GM23338 (cell line): ENCODE results near the gene SYTL1. TPM values are rescaled to one million over a fixed set of nuclear protein-coding genes. Genes with fewer than 3 reads are reported as not detected.

Experiments
- ATAC-seq: fragments of 200-7000 bp; cut with Tn5 transposase; 3 replicates; pipeline ENCODE4 v1.9.1; 2020
- DNase-seq: peaks from one replicate; pipeline ENCODE4 v3.0.0-alpha.2; 2015; ENCODE audit warnings: low spot score
- H2AFZ ChIP-seq: fragments of 200-600 bp; sonication (generic); 2 replicates; pipeline ENCODE4 v1.8.0; 2016; ENCODE audit warnings: antibody characterized with exemption, mild to moderate bottlenecking, moderate library complexity
- H3F3A ChIP-seq: fragments of 200-600 bp; sonication (generic); replicated peaks from 2 replicates; pipeline ENCODE4 v1.8.0; 2017; ENCODE audit warnings: antibody characterized with exemption, mixed run types, low read depth
- H3K27ac ChIP-seq: fragments of 200-600 bp; sonication (generic); 2 replicates; pipeline ENCODE4 v1.6.1; 2016; ENCODE audit warnings: low read depth
- H3K27me3 ChIP-seq: fragments of 200-600 bp; sonication (generic); 2 replicates; pipeline ENCODE4 v1.8.0; 2016; ENCODE audit warnings: mild to moderate bottlenecking, mixed run types, moderate library complexity; ENCODE audit not compliant: insufficient read depth
- H3K36me3 ChIP-seq: fragments of 200-600 bp; sonication (generic); 2 replicates; pipeline ENCODE4 v1.8.0; 2016; ENCODE audit warnings: mild to moderate bottlenecking; ENCODE audit not compliant: insufficient read depth
- H3K4me1 ChIP-seq: fragments of 200-600 bp; sonication (generic); 2 replicates; pipeline ENCODE4 v1.8.0; 2016; ENCODE audit warnings: mild to moderate bottlenecking, moderate library complexity; ENCODE audit not compliant: insufficient read depth
- H3K4me2 ChIP-seq: fragments of 200-600 bp; sonication (generic); 2 replicates; pipeline ENCODE4 v1.7.1; 2017; ENCODE audit warnings: mixed run types
- H3K4me3 ChIP-seq: fragments of 200-600 bp; sonication (generic); 2 replicates; pipeline ENCODE4 v1.6.1; 2016; ENCODE audit warnings: mixed run types
- H3K79me2 ChIP-seq: fragments of 200-600 bp; sonication (generic); replicated peaks from 2 replicates; pipeline ENCODE4 v1.8.0; 2017; ENCODE audit warnings: mild to moderate bottlenecking; ENCODE audit not compliant: insufficient read depth
- H3K9me2 ChIP-seq: fragments of 200-600 bp; sonication (generic); 2 replicates; pipeline ENCODE4 v1.8.0; 2017; ENCODE audit not compliant: insufficient read depth
- H4K20me1 ChIP-seq: fragments of 200-600 bp; sonication (generic); replicated peaks from 2 replicates; pipeline ENCODE4 v1.8.0; 2017; ENCODE audit warnings: mild to moderate bottlenecking; ENCODE audit not compliant: insufficient read depth
- H3K27ac Mint-ChIP-seq: 2 replicates; pipeline ENCODE4 v1.8.0; 2020; ENCODE audit warnings: inconsistent platforms, mild to moderate bottlenecking, moderate library complexity, mixed read lengths
- H3K27me3 Mint-ChIP-seq: 3 replicates; pipeline ENCODE4 v1.8.0; 2022; ENCODE audit warnings: low read depth, mild to moderate bottlenecking, moderate library complexity, mixed read lengths, inconsistent platforms; ENCODE audit not compliant: insufficient read depth, poor library complexity
- H3K36me3 Mint-ChIP-seq: 3 replicates; pipeline ENCODE4 v1.8.0; 2021; ENCODE audit warnings: low read depth, mild to moderate bottlenecking, inconsistent platforms, moderate library complexity, mixed read lengths
- H3K4me1 Mint-ChIP-seq: 3 replicates; pipeline ENCODE4 v1.8.0; 2020; ENCODE audit warnings: mild to moderate bottlenecking, inconsistent platforms, mixed read lengths
- H3K4me3 Mint-ChIP-seq: 3 replicates; pipeline ENCODE4 v1.8.0; 2021; ENCODE audit warnings: moderate library complexity, mild to moderate bottlenecking, inconsistent platforms, mixed read lengths
- H3K9me3 Mint-ChIP-seq: 3 replicates; pipeline ENCODE4 v1.8.0; 2020; ENCODE audit warnings: moderate library complexity, mild to moderate bottlenecking, inconsistent platforms, mixed read lengths
- EZH2 ChIP-seq: fragments of 200-600 bp; sonication (generic); IDR thresholded peaks from one replicate; pipeline ENCODE4 v1.8.0; 2017; ENCODE audit warnings: antibody characterized with exemption, mild to moderate bottlenecking, low read depth; ENCODE audit not compliant: unreplicated experiment
- JUNB ChIP-seq: IDR thresholded peaks from one replicate; pipeline ENCODE4 v1.6.1; 2016; ENCODE audit warnings: antibody characterized with exemption; ENCODE audit not compliant: unreplicated experiment
- NANOG ChIP-seq: IDR thresholded peaks from 2 replicates; pipeline ENCODE4 v1.6.1; 2016; ENCODE audit warnings: antibody characterized with exemption, borderline replicate concordance
- POLR2AphosphoS5 ChIP-seq: IDR thresholded peaks from 2 replicates; pipeline ENCODE4 v1.6.1; 2016; ENCODE audit warnings: antibody characterized with exemption, low read depth
- ZNF331 ChIP-seq: fragments of 250-450 bp; sonication (Bioruptor Pico); IDR thresholded peaks from 2 replicates; pipeline ENCODE4 v1.5.0; 2020; ENCODE audit warnings: low read depth, mild to moderate bottlenecking, moderate library complexity
- polyA plus RNA-seq: library from polyadenylated mRNA; unstranded; fragments of >200 nt; fragmentation: Nextera tagmentation; extraction: Ambion mirVana; gene quantifications from 2 replicates; pipeline ENCODE4 v1.2.1, GENCODE V29; 2016
- total RNA-seq: library from RNA; depleted of rRNA; stranded (reverse); fragments of >200 nt; shearing (Covaris generic); gene quantifications from 2 replicates; pipeline ENCODE4 v1.2.3, GENCODE V29; 2014
- TF ChIP-seq, protein P1 (sequence below): fragments of 250-450 bp; sonication (Bioruptor Pico); IDR thresholded peaks from 2 replicates; pipeline ENCODE4 v1.5.0; 2020; ENCODE audit warnings: mild to moderate bottlenecking, moderate library complexity
- TF ChIP-seq, protein P2 (sequence below), 2 experiments: fragments of 200-600 bp in 1 of 2; sonication (generic) in 1 of 2; conservative IDR thresholded peaks; 2 replicates each; pipeline versions ENCODE4 v1.5.1 to v1.6.1; 2016 to 2017; ENCODE audit warnings: antibody characterized with exemption in 2 of 2, low read depth in 2 of 2, mild to moderate bottlenecking in 2 of 2, moderate library complexity in 1 of 2

Gene SYTL1
- total and polyA plus RNA-seq, 2 experiments from 2014 or later, result 4.9 to 12.3 TPM

DNA sequence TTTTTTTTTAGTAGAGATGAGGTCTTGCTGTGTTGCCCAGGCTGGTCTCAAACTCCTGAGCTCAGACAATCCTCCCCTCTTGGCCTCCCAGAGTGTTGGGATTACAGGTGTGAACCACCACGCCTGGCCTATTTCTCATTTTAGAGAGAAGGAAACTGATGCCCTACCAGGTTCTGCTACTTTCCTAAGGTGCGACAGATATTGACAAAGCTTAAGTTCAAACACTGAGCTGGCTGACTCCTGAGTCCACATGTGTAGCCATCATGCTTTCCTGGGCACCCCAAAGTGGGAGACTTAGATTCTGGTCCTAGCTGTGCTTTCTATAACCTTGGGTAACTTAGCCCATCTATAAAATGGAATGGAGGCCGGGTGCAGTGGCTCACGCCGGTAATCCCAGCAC is 25.0 kb upstream of the SYTL1 start (continued):
- TF ChIP-seq, protein P1, sequence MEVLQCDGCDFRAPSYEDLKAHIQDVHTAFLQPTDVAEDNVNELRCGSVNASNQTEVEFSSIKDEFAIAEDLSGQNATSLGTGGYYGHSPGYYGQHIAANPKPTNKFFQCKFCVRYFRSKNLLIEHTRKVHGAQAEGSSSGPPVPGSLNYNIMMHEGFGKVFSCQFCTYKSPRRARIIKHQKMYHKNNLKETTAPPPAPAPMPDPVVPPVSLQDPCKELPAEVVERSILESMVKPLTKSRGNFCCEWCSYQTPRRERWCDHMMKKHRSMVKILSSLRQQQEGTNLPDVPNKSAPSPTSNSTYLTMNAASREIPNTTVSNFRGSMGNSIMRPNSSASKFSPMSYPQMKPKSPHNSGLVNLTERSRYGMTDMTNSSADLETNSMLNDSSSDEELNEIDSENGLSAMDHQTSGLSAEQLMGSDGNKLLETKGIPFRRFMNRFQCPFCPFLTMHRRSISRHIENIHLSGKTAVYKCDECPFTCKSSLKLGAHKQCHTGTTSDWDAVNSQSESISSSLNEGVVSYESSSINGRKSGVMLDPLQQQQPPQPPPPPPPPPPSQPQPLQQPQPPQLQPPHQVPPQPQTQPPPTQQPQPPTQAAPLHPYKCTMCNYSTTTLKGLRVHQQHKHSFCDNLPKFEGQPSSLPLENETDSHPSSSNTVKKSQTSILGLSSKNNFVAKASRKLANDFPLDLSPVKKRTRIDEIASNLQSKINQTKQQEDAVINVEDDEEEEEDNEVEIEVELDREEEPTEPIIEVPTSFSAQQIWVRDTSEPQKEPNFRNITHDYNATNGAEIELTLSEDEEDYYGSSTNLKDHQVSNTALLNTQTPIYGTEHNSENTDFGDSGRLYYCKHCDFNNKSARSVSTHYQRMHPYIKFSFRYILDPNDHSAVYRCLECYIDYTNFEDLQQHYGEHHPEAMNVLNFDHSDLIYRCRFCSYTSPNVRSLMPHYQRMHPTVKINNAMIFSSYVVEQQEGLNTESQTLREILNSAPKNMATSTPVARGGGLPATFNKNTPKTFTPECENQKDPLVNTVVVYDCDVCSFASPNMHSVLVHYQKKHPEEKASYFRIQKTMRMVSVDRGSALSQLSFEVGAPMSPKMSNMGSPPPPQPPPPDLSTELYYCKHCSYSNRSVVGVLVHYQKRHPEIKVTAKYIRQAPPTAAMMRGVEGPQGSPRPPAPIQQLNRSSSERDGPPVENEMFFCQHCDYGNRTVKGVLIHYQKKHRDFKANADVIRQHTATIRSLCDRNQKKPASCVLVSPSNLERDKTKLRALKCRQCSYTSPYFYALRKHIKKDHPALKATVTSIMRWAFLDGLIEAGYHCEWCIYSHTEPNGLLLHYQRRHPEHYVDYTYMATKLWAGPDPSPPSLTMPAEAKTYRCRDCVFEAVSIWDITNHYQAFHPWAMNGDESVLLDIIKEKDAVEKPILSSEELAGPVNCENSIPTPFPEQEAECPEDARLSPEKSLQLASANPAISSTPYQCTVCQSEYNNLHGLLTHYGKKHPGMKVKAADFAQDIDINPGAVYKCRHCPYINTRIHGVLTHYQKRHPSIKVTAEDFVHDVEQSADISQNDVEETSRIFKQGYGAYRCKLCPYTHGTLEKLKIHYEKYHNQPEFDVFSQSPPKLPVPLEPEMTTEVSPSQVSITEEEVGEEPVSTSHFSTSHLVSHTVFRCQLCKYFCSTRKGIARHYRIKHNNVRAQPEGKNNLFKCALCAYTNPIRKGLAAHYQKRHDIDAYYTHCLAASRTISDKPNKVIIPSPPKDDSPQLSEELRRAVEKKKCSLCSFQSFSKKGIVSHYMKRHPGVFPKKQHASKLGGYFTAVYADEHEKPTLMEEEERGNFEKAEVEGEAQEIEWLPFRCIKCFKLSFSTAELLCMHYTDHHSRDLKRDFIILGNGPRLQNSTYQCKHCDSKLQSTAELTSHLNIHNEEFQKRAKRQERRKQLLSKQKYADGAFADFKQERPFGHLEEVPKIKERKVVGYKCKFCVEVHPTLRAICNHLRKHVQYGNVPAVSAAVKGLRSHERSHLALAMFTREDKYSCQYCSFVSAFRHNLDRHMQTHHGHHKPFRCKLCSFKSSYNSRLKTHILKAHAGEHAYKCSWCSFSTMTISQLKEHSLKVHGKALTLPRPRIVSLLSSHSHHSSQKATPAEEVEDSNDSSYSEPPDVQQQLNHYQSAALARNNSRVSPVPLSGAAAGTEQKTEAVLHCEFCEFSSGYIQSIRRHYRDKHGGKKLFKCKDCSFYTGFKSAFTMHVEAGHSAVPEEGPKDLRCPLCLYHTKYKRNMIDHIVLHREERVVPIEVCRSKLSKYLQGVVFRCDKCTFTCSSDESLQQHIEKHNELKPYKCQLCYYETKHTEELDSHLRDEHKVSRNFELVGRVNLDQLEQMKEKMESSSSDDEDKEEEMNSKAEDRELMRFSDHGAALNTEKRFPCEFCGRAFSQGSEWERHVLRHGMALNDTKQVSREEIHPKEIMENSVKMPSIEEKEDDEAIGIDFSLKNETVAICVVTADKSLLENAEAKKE (CRISPR knock-in tag), result no peak
- TF ChIP-seq JUNB (no peak), ZNF331 (CRISPR knock-in tag) (no peak), EZH2 (no peak)

DNA sequence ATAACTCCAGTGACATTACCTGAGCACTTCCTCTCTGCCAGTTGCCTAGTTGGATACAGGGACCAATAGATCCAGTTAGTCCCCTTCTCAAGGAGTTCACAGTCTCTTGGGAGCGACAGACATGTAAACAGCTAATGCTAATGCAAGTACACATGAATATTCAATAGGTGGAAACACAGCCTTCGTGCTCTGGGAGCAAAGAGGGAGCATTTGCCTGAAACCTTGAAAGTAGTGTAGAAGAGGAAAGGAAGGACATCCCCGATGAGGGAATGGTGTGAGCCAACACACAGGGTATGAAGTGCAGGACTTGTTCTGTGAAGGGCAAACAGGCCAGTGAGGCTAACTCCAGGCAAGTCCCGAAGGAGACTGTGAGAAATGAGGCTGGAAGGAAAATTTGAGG is 23.7 kb upstream of the SYTL1 start:
- no peak overlapping the region for H3K4me3 Mint-ChIP-seq
- H3K9me3 Mint-ChIP-seq, result no peaks in the 10 kb centered on the region
- peaks cover 4% of the 10 kb centered on the region; the same call in 2 of the 3 replicates for H3K4me1 Mint-ChIP-seq
- peaks cover 9% of the 10 kb centered on the region for H3K79me2 ChIP-seq
- H3K27me3 ChIP-seq, result no peaks in the 10 kb centered on the region
- ATAC-seq, result no peak
- peaks cover 13% of the 10 kb centered on the region; the same call in 1 of the 2 replicates for H3F3A ChIP-seq
- H3K27ac Mint-ChIP-seq, result no peak overlapping the region
- H3K4me3 ChIP-seq, result no peak overlapping the region
- peaks cover 2% of the 10 kb centered on the region; the same call in 1 of the 3 replicates for H3K36me3 Mint-ChIP-seq
- H3K4me1 ChIP-seq, result peaks cover 5% of the 10 kb centered on the region; the same call in 1 of the 2 replicates
- H3K9me2 ChIP-seq, result no peaks in the 10 kb centered on the region
- no peak overlapping the region for H3K4me2 ChIP-seq
- H3K36me3 ChIP-seq, result no peaks in the 10 kb centered on the region
- H3K27me3 Mint-ChIP-seq, result peaks cover 13% of the 10 kb centered on the region
- TF ChIP-seq, protein P2, sequence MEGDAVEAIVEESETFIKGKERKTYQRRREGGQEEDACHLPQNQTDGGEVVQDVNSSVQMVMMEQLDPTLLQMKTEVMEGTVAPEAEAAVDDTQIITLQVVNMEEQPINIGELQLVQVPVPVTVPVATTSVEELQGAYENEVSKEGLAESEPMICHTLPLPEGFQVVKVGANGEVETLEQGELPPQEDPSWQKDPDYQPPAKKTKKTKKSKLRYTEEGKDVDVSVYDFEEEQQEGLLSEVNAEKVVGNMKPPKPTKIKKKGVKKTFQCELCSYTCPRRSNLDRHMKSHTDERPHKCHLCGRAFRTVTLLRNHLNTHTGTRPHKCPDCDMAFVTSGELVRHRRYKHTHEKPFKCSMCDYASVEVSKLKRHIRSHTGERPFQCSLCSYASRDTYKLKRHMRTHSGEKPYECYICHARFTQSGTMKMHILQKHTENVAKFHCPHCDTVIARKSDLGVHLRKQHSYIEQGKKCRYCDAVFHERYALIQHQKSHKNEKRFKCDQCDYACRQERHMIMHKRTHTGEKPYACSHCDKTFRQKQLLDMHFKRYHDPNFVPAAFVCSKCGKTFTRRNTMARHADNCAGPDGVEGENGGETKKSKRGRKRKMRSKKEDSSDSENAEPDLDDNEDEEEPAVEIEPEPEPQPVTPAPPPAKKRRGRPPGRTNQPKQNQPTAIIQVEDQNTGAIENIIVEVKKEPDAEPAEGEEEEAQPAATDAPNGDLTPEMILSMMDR (conservative IDR thresholded peaks at IDR 0.05; ENCODE audit: low read depth in 2 of 2), result no peak
- TF ChIP-seq EZH2 (no peak), POLR2AphosphoS5 (no peak), JUNB (no peak), NANOG (no peak)
- TF ChIP-seq, protein P1 (CRISPR knock-in tag), result no peak
- H3K27ac ChIP-seq, result no peak overlapping the region
- no peaks in the 10 kb centered on the region for H4K20me1 ChIP-seq
- no peak for DNase-seq
- peak overlapping the region; percentile 84 for H2AFZ ChIP-seq
